K562 (cell line): Measurements from ENCODE around the gene MGRN1. TPM values are rescaled to one million over a fixed set of nuclear protein-coding genes. Genes with fewer than 3 reads are reported as not detected.

ENCODE experiments used
- ATAC-seq: fragments of 200-7000 bp; cut with Tn5 transposase; 3 replicates; pipeline ENCODE4 v1.9.1; 2020; ENCODE audit warnings: moderate library complexity
- BruUV-seq: library from RNA; stranded (reverse); fragments of 400-500 nt; replicated peaks from 2 replicates; lab custom pipeline; 2021; lab: Mats Ljungman, UMichigan
- CTCF ChIA-PET: fragments of 300-600 bp; formaldehyde crosslinking; extraction: SDS; loops from one replicate; lab custom pipeline; 2021; ENCODE audit warnings: low intra/inter-chr PET ratio; lab: Yijun Ruan, JAX
- POLR2A ChIA-PET: fragments of 300-600, 350-650 bp; sonication (Branson Sonifier 250); formaldehyde crosslinking; extraction: SDS; loops from one replicate; lab custom pipeline; 2021; ENCODE audit warnings: antibody characterized with exemption, inconsistent platforms; lab: Yijun Ruan, JAX
- DNase-seq, 4 experiments: peaks; one replicate each; pipeline versions ENCODE4 v3.0.0 to v3.0.0-alpha.2; 2011 to 2018; ENCODE audit warnings: low spot score in 3 of 4, mixed read lengths in 3 of 4; ENCODE audit errors: extremely low read depth in 1 of 4
- FAIRE-seq: peaks from 2 replicates; lab custom pipeline; 2011; peaks lifted over from hg19 to GRCh38; lab: Jason Lieb, UNC
- H2AFZ ChIP-seq: 2 replicates; pipeline ENCODE4 v1.6.0; 2011; ENCODE audit warnings: low read depth, low read length, control low read depth, inconsistent platforms
- H3K27ac ChIP-seq: fragments of 200-600 bp; 3 replicates; pipeline ENCODE4 v1.8.0; 2011; ENCODE audit warnings: low read depth, mild to moderate bottlenecking, control low read depth, inconsistent platforms, low read length, moderate library complexity, mixed read lengths; ENCODE audit errors: extremely low read depth
- H3K27me3 ChIP-seq, 2 experiments: fragments of 300-600 bp in 1 of 2; 2 replicates in 1 of 2; 3 replicates in 1 of 2; pipeline versions ENCODE4 v1.6.0 to v1.8.0; 2011; ENCODE audit warnings: inconsistent platforms in 2 of 2, low read length in 2 of 2, mild to moderate bottlenecking in 1 of 2, mixed read lengths in 1 of 2, moderate library complexity in 1 of 2; ENCODE audit not compliant: control insufficient read depth in 2 of 2, insufficient read depth in 2 of 2
- H3K36me3 ChIP-seq: fragments of 300-600 bp; 3 replicates; pipeline ENCODE4 v1.8.0; 2011; ENCODE audit warnings: mild to moderate bottlenecking, low read length, inconsistent platforms; ENCODE audit not compliant: control insufficient read depth, insufficient read depth
- H3K4me1 ChIP-seq, 2 experiments: fragments of 200-600 bp in 1 of 2; replicated peaks in 1 of 2; 2 replicates in 1 of 2; 3 replicates in 1 of 2; pipeline versions ENCODE4 v1.5.1 to v1.8.0; 2011; ENCODE audit warnings: inconsistent platforms in 2 of 2, low read length in 2 of 2, mild to moderate bottlenecking in 1 of 2, mixed read lengths in 1 of 2, moderate library complexity in 1 of 2; ENCODE audit not compliant: control insufficient read depth in 2 of 2, insufficient read depth in 2 of 2
- H3K4me2 ChIP-seq: 2 replicates; pipeline ENCODE4 v1.6.1; 2011; ENCODE audit warnings: low read length, control low read depth, inconsistent platforms, mixed read lengths; ENCODE audit not compliant: insufficient read depth
- H3K4me3 ChIP-seq: fragments of 200-600 bp; sonication (generic), shearing (Covaris generic); 2 replicates; pipeline ENCODE4 v1.5.1; 2016; ENCODE audit warnings: control low read depth, inconsistent platforms
- H3K79me2 ChIP-seq: fragments of 200-600 bp; 3 replicates; pipeline ENCODE4 v1.8.0; 2011; ENCODE audit warnings: low read length, inconsistent platforms; ENCODE audit not compliant: control insufficient read depth, insufficient read depth
- H3K9ac ChIP-seq, 2 experiments: 2 replicates each; pipeline versions ENCODE4 v1.6.0 to v1.6.1; 2011; ENCODE audit warnings: low read depth in 2 of 2, low read length in 2 of 2, control low read depth in 1 of 2, inconsistent platforms in 1 of 2, mild to moderate bottlenecking in 1 of 2, mixed read lengths in 1 of 2; ENCODE audit not compliant: insufficient read depth in 1 of 2
- H3K9me1 ChIP-seq: one replicate; pipeline ENCODE4 v1.6.0; 2011; ENCODE audit warnings: inconsistent platforms, mild to moderate bottlenecking, low read length, moderate library complexity; ENCODE audit not compliant: control insufficient read depth, insufficient read depth
- H3K9me3 ChIP-seq: replicated peaks from 2 replicates; pipeline ENCODE4 v1.5.1; 2011; ENCODE audit warnings: low read depth, low read length, inconsistent platforms; ENCODE audit not compliant: control insufficient read depth, insufficient read depth
- H4K20me1 ChIP-seq: replicated peaks from 2 replicates; pipeline ENCODE4 v1.6.1; 2011; ENCODE audit warnings: low read length, inconsistent platforms, mixed read lengths; ENCODE audit not compliant: control insufficient read depth, insufficient read depth
- CEBPB ChIP-seq: fragments of 450-650 bp; IDR thresholded peaks from 2 replicates; pipeline ENCODE4 v1.6.1; 2016; ENCODE audit warnings: missing genetic modification characterization, missing compliant biosample characterization
- LCOR ChIP-seq: sonication (generic); formaldehyde crosslinking; IDR thresholded peaks from 2 replicates; pipeline ENCODE4 v1.8.0; 2022; ENCODE audit warnings: mild to moderate bottlenecking, missing genetic modification reagents
- NFIC ChIP-seq: fragments of 450-650 bp; IDR thresholded peaks from 2 replicates; pipeline ENCODE4 v1.6.1; 2017; ENCODE audit warnings: mild to moderate bottlenecking, inconsistent platforms
- POLR2A ChIP-seq: fragments of 450-650 bp; conservative IDR thresholded peaks from 2 replicates; pipeline ENCODE4 v1.6.1; 2016
- POLR2AphosphoS5 ChIP-seq: IDR thresholded peaks from 2 replicates; pipeline ENCODE4 v1.6.1; 2011; ENCODE audit warnings: mild to moderate bottlenecking, low read depth, low read length, moderate library complexity; ENCODE audit not compliant: control insufficient read depth, insufficient read depth
- POLR2G ChIP-seq: fragments of 200-400 bp; formaldehyde crosslinking; IDR thresholded peaks from 2 replicates; pipeline ENCODE4 v1.6.1; 2017; ENCODE audit warnings: low read depth, mild to moderate bottlenecking, antibody characterized with exemption, low read length, moderate library complexity
- POLR2H ChIP-seq: IDR thresholded peaks from 2 replicates; pipeline ENCODE4 v1.6.1; 2016; ENCODE audit warnings: missing genetic modification characterization, low read depth, mild to moderate bottlenecking, control low read depth, missing compliant biosample characterization, moderate library complexity
- RBFOX2 ChIP-seq: fragments of 200-400 bp; formaldehyde crosslinking; IDR thresholded peaks from 2 replicates; pipeline ENCODE4 v1.6.1; 2017; ENCODE audit warnings: low read depth, mild to moderate bottlenecking, low read length, moderate library complexity
- WGBS: fragments of 100-300 bp; shearing (Covaris generic); methylation state at CpG from one replicate; pipeline ENCODE4 v1.1.6; 2016; ENCODE audit warnings: low coverage, mixed read lengths; ENCODE audit not compliant: insufficient coverage; ENCODE audit errors: missing lambda C conversion rate; 5-methylcytosine and 5-hydroxymethylcytosine counted together
- in situ Hi-C: fragments of 300-500 bp; cut with MboI; formaldehyde crosslinking; loops from 4 replicates; pipeline ENCODE4 v1.15.0; 2018; ENCODE audit warnings: inconsistent platforms, mixed read lengths
- intact Hi-C: fragments of 100-400 bp; cut with micrococcal nuclease; formaldehyde crosslinking; loops from 2 replicates; pipeline ENCODE4 v1.14.2; 2022
- polyA plus RNA-seq, 8 experiments: library from polyadenylated mRNA; depleted of rRNA in 4 of 8; stranded (reverse) in 5 of 8; unstranded in 3 of 8; fragments of >200 nt; fragmentation: Nextera tagmentation in 2 of 8; fragmentation: Illumina TruSeq in 1 of 8; extraction: Ambion mirVana in 2 of 8; extraction: Trizol in 1 of 8; gene quantifications; 2 replicates each; pipeline versions ENCODE4 v1.2.1 to v1.2.3, GENCODE V29; 2011 to 2014; ENCODE audit warnings: inconsistent platforms in 1 of 8, missing spikeins in 1 of 8
- total RNA-seq, 7 experiments: library from RNA; depleted of rRNA in 6 of 7; stranded (reverse); fragments of >200 nt in 6 of 7; fragmentation: Illumina TruSeq in 2 of 7; extraction: Trizol in 2 of 7; gene quantifications; 2 replicates each; pipeline versions ENCODE4 v1.2.1 to v1.2.3, GENCODE V29; 2011 to 2021; ENCODE audit warnings: low replicate concordance in 1 of 7

The MGRN1 gene
- total and polyA plus RNA-seq, 9 of the 15 experiments (the other 6 are each of a cell fraction or from before 2014, with no cell fraction given) = 0.15 to 37.9 (median 6.0) TPM

GRCh38 chr16:4606354-4606753, 18.3 kb upstream of the MGRN1 start:
- ChIA-PET POLR2A (interaction anchor here (0.7 to 2.3 kb wide), 7 partner anchors 9 to 75 kb away, joined by 3 to 12 read pairs (median 4); no protein-coding TSS in a partner anchor), CTCF (no interaction called here)
- peaks cover 22 to 35% of the 10 kb centered on the region in 2 experiments for H3K27me3 ChIP-seq
- H2AFZ ChIP-seq = no peak overlapping the region
- peaks cover 11% of the 10 kb centered on the region for H3K9me1 ChIP-seq
- in situ Hi-C loops = no loop called here
- BruUV-seq = no TSS peak
- ATAC-seq (no peak), FAIRE-seq (no peak), DNase-seq (peak in 1 of 4 experiments; percentile 18)
- H3K36me3 ChIP-seq = peaks cover 27% of the 10 kb centered on the region; the same call in 1 of the 3 replicates
- H4K20me1 ChIP-seq = peaks cover 21% of the 10 kb centered on the region; the same call in 1 of the 2 replicates
- H3K79me2 ChIP-seq = peaks cover 2% of the 10 kb centered on the region; the same call in 1 of the 3 replicates
- H3K4me2 ChIP-seq = no peak overlapping the region
- H3K9me3 ChIP-seq = no peaks in the 10 kb centered on the region
- H3K4me3 ChIP-seq = no peak overlapping the region
- no peak overlapping the region for H3K27ac ChIP-seq
- intact Hi-C loops = no loop called here
- TF ChIP-seq NFIC (peak; percentile 60), CEBPB (no peak)
- peaks cover 3 to 50% of the 10 kb centered on the region in 2 experiments; a peak in 3 of 5 replicates for H3K4me1 ChIP-seq
- no peak overlapping the region for H3K9ac ChIP-seq
- 35% methylated on average over 9 of the region's 9 CpGs for WGBS

- H3K9ac ChIP-seq = peak overlapping the region in 1 of 2 experiments; percentile 36; a peak in 1 of 4 replicates
- peak; percentile 17 for TF ChIP-seq POLR2AphosphoS5
- TF ChIP-seq POLR2G = peak; percentile 56; the same call in 1 of the 2 replicates
- peak; percentile 55 for TF ChIP-seq RBFOX2
- TF ChIP-seq POLR2H = no peak
- TF ChIP-seq LCOR (CRISPR knock-in tag) = no peak
- peak; percentile 46; the same call in 1 of the 2 replicates for TF ChIP-seq POLR2A
- BruUV-seq = no TSS peak
- H3K9me3 ChIP-seq = no peaks in the 10 kb centered on the region
- peaks cover 10 to 18% of the 10 kb centered on the region in 2 experiments for H3K27me3 ChIP-seq
- ATAC-seq = peak; percentile 10
- in situ Hi-C loops = no loop called here
- no peak overlapping the region for H3K27ac ChIP-seq
- POLR2A ChIA-PET = interaction anchor here (0.6 to 2.3 kb wide), 10 partner anchors 8 to 526 kb away, joined by 3 to 10 read pairs (median 3); partner anchors contain the start of genes GLYR1, HMOX2 and UBN1
- CTCF ChIA-PET = no interaction called here
- peaks cover 16% of the 10 kb centered on the region for H3K79me2 ChIP-seq
- H3K4me3 ChIP-seq = no peak overlapping the region
- H3K36me3 ChIP-seq = peaks cover 28% of the 10 kb centered on the region; the same call in 1 of the 3 replicates
- 84% methylated on average over 19 of the region's 22 CpGs for WGBS
- H3K4me1 ChIP-seq = peaks cover 4 to 53% of the 10 kb centered on the region in 2 experiments
- intact Hi-C loops = no loop called here
- no peak overlapping the region for H2AFZ ChIP-seq
- peaks cover 12% of the 10 kb centered on the region for H3K9me1 ChIP-seq
- peaks cover 34% of the 10 kb centered on the region for H4K20me1 ChIP-seq
- DNase-seq = peak in 1 of 4 experiments; percentile 8
- FAIRE-seq = no peak
- H3K4me2 ChIP-seq = no peak overlapping the region
Measured at GRCh38 chr16:4607841-4608703, 16.6 kb upstream of the MGRN1 start.
